ENCODE data around the gene ZFAND3.

GRCh38 chr6:37807656-37808055, 11.9 kb upstream of the ZFAND3 start:
- peak in 2 of 6 experiments; percentile 6 to 13 for TF ChIP-seq CTCF (IDR thresholded peaks at IDR 0.05)
- no peak for TF ChIP-seq POLR2A (IDR thresholded peaks at IDR 0.05)

All from Peyer's patch (tissue), 4 donors.